Measurements from ENCODE around the gene LY6G5B.
"Not testable (repeated sequence)": the region's sequence is repeated elsewhere in the genome, so short reads cannot be mapped to it uniquely, and the experiment has no call there.

LY6G5B gene

GRCh38 chr6:31692353-31692752 lies 22.6 kb downstream of the LY6G5B start:
- DNase-seq = no peak

- DNase-seq = no peak
Measured at GRCh38 chr6:31692886-31693285, 23.1 kb downstream of the LY6G5B start.

- no peak for DNase-seq
Measured at GRCh38 chr6:31693535-31693934, 23.8 kb downstream of the LY6G5B start.

GRCh38 chr6:31697555-31697954 lies 27.8 kb downstream of the LY6G5B start:
- DNase-seq = no peak

- no peak for DNase-seq
Measured at GRCh38 chr6:31700740-31701401, 31.1 kb downstream of the LY6G5B start.

GRCh38 chr6:31701666-31702404 lies 32.1 kb downstream of the LY6G5B start:
- no peak for DNase-seq

GRCh38 chr6:31702405-31702818 lies 32.6 kb downstream of the LY6G5B start:
- no peak for DNase-seq

GRCh38 chr6:31702819-31703716 lies 33.3 kb downstream of the LY6G5B start, which contains the start of gene ABHD16A:
Gene ABHD16A, minus strand, starts transcription at chr6:31703324. Its CDS starts 43 bp downstream, at chr6:31703281.
- DNase-seq = peak; percentile 98

- no peak for DNase-seq
Measured at GRCh38 chr6:31705931-31706330, 36.2 kb downstream of the LY6G5B start.

- no peak for DNase-seq
Measured at GRCh38 chr6:31706599-31706998, 36.8 kb downstream of the LY6G5B start, which contains the start of gene LY6G6F. Gene LY6G6F, plus strand, starts transcription at chr6:31706866. Its CDS starts 41 bp downstream, at chr6:31706907.

GRCh38 chr6:31707701-31708100 lies 37.9 kb downstream of the LY6G5B start:
- no peak for DNase-seq

- no peak for DNase-seq
Measured at GRCh38 chr6:31708224-31708623, 38.4 kb downstream of the LY6G5B start.

GRCh38 chr6:31709157-31709556 lies 39.4 kb downstream of the LY6G5B start:
- DNase-seq = not testable (repeated sequence)

- DNase-seq = no peak
Measured at GRCh38 chr6:31710523-31711219, 40.9 kb downstream of the LY6G5B start.

- DNase-seq = no peak
Measured at GRCh38 chr6:31711233-31711632, 41.5 kb downstream of the LY6G5B start.

GRCh38 chr6:31712296-31712695 lies 42.5 kb downstream of the LY6G5B start:
- peak; percentile 29 for DNase-seq

- DNase-seq = no peak
Measured at GRCh38 chr6:31713465-31713864, 43.7 kb downstream of the LY6G5B start.

- no peak for DNase-seq
Measured at GRCh38 chr6:31713991-31714684, 44.4 kb downstream of the LY6G5B start.

- no peak for DNase-seq
Measured at GRCh38 chr6:31715022-31715958, 45.5 kb downstream of the LY6G5B start, which contains the start of gene LY6G6D. Gene LY6G6D, plus strand, starts transcription at chr6:31715348. Its CDS starts 8 bp downstream, at chr6:31715356.

GRCh38 chr6:31717499-31718222 lies 47.9 kb downstream of the LY6G5B start:
- DNase-seq = no peak

Measured in CD4-positive, alpha-beta T cell treated with Interferon gamma for 1 hour (primary cell).